ENCODE measurements around the gene KCTD12. TPM values are rescaled to one million over a fixed set of nuclear protein-coding genes. Genes with fewer than 3 reads are reported as not detected.
A peak's percentile ranks its signal among the peaks of the same experiment; 100 is the strongest.

Gene KCTD12
- polyA plus RNA-seq, 2 donors, result 4.1 to 6.6 TPM

DNA sequence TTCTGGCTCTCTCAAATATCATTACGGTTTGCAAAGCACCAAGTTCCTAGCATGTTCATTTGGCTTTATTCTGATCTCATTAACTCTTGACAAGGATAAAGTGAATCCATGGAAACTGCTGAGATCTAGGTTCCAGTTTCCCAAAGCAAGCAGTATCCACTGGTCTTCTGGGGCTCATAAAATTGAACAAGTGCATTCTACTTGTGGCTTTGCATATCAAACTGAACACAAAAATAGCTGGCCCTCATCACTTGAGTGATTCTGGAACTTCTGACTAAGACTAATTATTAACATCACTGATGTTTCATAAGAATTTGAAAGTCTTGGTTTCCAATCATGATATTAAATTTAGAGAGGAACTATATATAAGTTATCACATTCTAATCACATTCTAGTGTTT, 6.3 kb upstream of the KCTD12 start:
- no peaks in the 10 kb centered on the region for H3K27me3 ChIP-seq (ENCODE audit: control insufficient read depth in 1 of 2, insufficient read depth in 2 of 2, low read length in 2 of 2)
- H3K4me1 ChIP-seq (ENCODE audit: control insufficient read depth in 2 of 2, insufficient read depth in 2 of 2, low read length in 1 of 2), result no peaks in the 10 kb centered on the region
- H3K9me3 ChIP-seq (ENCODE audit: control insufficient read depth in 2 of 2, insufficient read depth in 1 of 2, low read depth in 1 of 2, low read length in 1 of 2), result no peaks in the 10 kb centered on the region
- no peaks in the 10 kb centered on the region for H3K36me3 ChIP-seq (ENCODE audit: control insufficient read depth in 2 of 2, insufficient read depth in 2 of 2, low read length in 1 of 2)
- no peak overlapping the region for H3K4me3 ChIP-seq (ENCODE audit: low read depth in 1 of 2, low read length in 2 of 2)
- no peak overlapping the region for H3K27ac ChIP-seq (ENCODE audit: low read depth in 2 of 2, low read length in 1 of 2)
- WGBS, 2 donors, result 69 to 83% methylated on average over 1 of the region's 1 CpG

DNA sequence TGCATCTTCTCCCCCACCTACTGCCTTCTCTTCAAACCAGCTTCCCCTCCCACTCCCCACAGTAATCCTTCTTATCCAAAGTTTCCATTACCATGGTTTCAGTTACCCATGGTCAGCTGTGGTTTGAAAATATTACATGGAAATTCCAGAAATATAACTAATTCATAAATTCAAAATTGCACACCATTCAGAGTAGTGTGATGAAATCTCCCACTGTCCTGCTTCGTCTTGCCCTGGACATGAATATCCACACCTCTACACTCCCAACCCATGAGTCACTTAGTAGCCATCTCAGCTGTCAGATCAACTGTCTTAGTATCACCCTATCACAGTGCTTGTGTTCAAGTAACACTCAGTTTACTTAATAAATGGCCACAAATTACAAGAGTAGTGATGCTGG, 3.8 kb upstream of the KCTD12 start:
- H3K27me3 ChIP-seq (ENCODE audit: control insufficient read depth in 1 of 2, insufficient read depth in 2 of 2, low read length in 2 of 2), result no peaks in the 10 kb centered on the region
- H3K4me3 ChIP-seq (ENCODE audit: low read depth in 1 of 2, low read length in 2 of 2), result no peak overlapping the region
- WGBS, 2 donors, result 69 to 79% methylated on average over 1 of the region's 1 CpG
- H3K9me3 ChIP-seq (ENCODE audit: control insufficient read depth in 2 of 2, insufficient read depth in 1 of 2, low read depth in 1 of 2, low read length in 1 of 2), result no peaks in the 10 kb centered on the region
- no peak overlapping the region for H3K27ac ChIP-seq (ENCODE audit: low read depth in 2 of 2, low read length in 1 of 2)
- H3K4me1 ChIP-seq (ENCODE audit: control insufficient read depth in 2 of 2, insufficient read depth in 2 of 2, low read length in 1 of 2), result no peaks in the 10 kb centered on the region
- no peaks in the 10 kb centered on the region for H3K36me3 ChIP-seq (ENCODE audit: control insufficient read depth in 2 of 2, insufficient read depth in 2 of 2, low read length in 1 of 2)

GRCh38 chr13:76889254-76889653, 3.0 kb upstream of the KCTD12 start:
- H3K27ac ChIP-seq (ENCODE audit: low read depth in 2 of 2, low read length in 1 of 2), result no peak overlapping the region
- no peaks in the 10 kb centered on the region for H3K36me3 ChIP-seq (ENCODE audit: control insufficient read depth in 2 of 2, insufficient read depth in 2 of 2, low read length in 1 of 2)
- H3K9me3 ChIP-seq (ENCODE audit: control insufficient read depth in 2 of 2, insufficient read depth in 1 of 2, low read depth in 1 of 2, low read length in 1 of 2), result no peaks in the 10 kb centered on the region
- 89 to 90% methylated on average over 1 of the region's 1 CpG for WGBS, 2 donors
- H3K27me3 ChIP-seq (ENCODE audit: control insufficient read depth in 1 of 2, insufficient read depth in 2 of 2, low read length in 2 of 2), result no peaks in the 10 kb centered on the region
- H3K4me3 ChIP-seq (ENCODE audit: low read depth in 1 of 2, low read length in 2 of 2), result no peak overlapping the region
- H3K4me1 ChIP-seq (ENCODE audit: control insufficient read depth in 2 of 2, insufficient read depth in 2 of 2, low read length in 1 of 2), result no peaks in the 10 kb centered on the region

- WGBS, 2 donors, result 77 to 90% methylated on average over 1 of the region's 1 CpG
- Histone ChIP-seq H3K27ac (ENCODE audit: low read depth in 2 of 2, low read length in 1 of 2) (no peak overlapping the region), H3K27me3 (ENCODE audit: control insufficient read depth in 1 of 2, insufficient read depth in 2 of 2, low read length in 2 of 2) (no peaks in the 10 kb centered on the region), H3K4me1 (ENCODE audit: control insufficient read depth in 2 of 2, insufficient read depth in 2 of 2, low read length in 1 of 2) (no peaks in the 10 kb centered on the region), H3K4me3 (ENCODE audit: low read depth in 1 of 2, low read length in 2 of 2) (no peak overlapping the region), H3K9me3 (ENCODE audit: control insufficient read depth in 2 of 2, insufficient read depth in 1 of 2, low read depth in 1 of 2, low read length in 1 of 2) (no peaks in the 10 kb centered on the region), H3K36me3 (ENCODE audit: control insufficient read depth in 2 of 2, insufficient read depth in 2 of 2, low read length in 1 of 2) (no peaks in the 10 kb centered on the region)
These were observed 2.2 kb upstream of the KCTD12 start for GRCh38 chr13:76888421-76888820.

GRCh38 chr13:76887076-76887563, 915 bp upstream of the KCTD12 start:
- H3K4me1 ChIP-seq (ENCODE audit: control insufficient read depth in 2 of 2, insufficient read depth in 2 of 2, low read length in 1 of 2), result no peaks in the 10 kb centered on the region
- peak overlapping the region; percentile 42 to 83 for H3K27ac ChIP-seq (ENCODE audit: low read depth in 2 of 2, low read length in 1 of 2)
- no peaks in the 10 kb centered on the region for H3K36me3 ChIP-seq (ENCODE audit: control insufficient read depth in 2 of 2, insufficient read depth in 2 of 2, low read length in 1 of 2)
- no peaks in the 10 kb centered on the region for H3K27me3 ChIP-seq (ENCODE audit: control insufficient read depth in 1 of 2, insufficient read depth in 2 of 2, low read length in 2 of 2)
- H3K9me3 ChIP-seq (ENCODE audit: control insufficient read depth in 2 of 2, insufficient read depth in 1 of 2, low read depth in 1 of 2, low read length in 1 of 2), result no peaks in the 10 kb centered on the region
- 15 to 19% methylated on average over 20 of the region's 20 CpGs for WGBS, 2 donors
- peak overlapping the region in 1 of 2 donors; percentile 72 for H3K4me3 ChIP-seq (ENCODE audit: low read depth in 1 of 2, low read length in 2 of 2)

- WGBS, 2 donors, result 0 to 1% methylated on average over 36 to 37 of the region's 37 CpGs
- Histone ChIP-seq H3K36me3 (ENCODE audit: control insufficient read depth in 2 of 2, insufficient read depth in 2 of 2, low read length in 1 of 2) (no peaks in the 10 kb centered on the region), H3K27ac (ENCODE audit: low read depth in 2 of 2, low read length in 1 of 2) (peak overlapping the region; percentile 83 to 88), H3K4me1 (ENCODE audit: control insufficient read depth in 2 of 2, insufficient read depth in 2 of 2, low read length in 1 of 2) (no peaks in the 10 kb centered on the region), H3K27me3 (ENCODE audit: control insufficient read depth in 1 of 2, insufficient read depth in 2 of 2, low read length in 2 of 2) (no peaks in the 10 kb centered on the region), H3K4me3 (ENCODE audit: low read depth in 1 of 2, low read length in 2 of 2) (peak overlapping the region; percentile 69 to 72), H3K9me3 (ENCODE audit: control insufficient read depth in 2 of 2, insufficient read depth in 1 of 2, low read depth in 1 of 2, low read length in 1 of 2) (no peaks in the 10 kb centered on the region)
These were observed 257 bp downstream of the KCTD12 start for GRCh38 chr13:76886005-76886291.

- peak overlapping the region; percentile 69 to 72 for H3K4me3 ChIP-seq (ENCODE audit: low read depth in 1 of 2, low read length in 2 of 2)
- WGBS, 2 donors, result 1 to 2% methylated on average over 84 to 94 of the region's 94 CpGs
- H3K36me3 ChIP-seq (ENCODE audit: control insufficient read depth in 2 of 2, insufficient read depth in 2 of 2, low read length in 1 of 2), result no peaks in the 10 kb centered on the region
- no peaks in the 10 kb centered on the region for H3K27me3 ChIP-seq (ENCODE audit: control insufficient read depth in 1 of 2, insufficient read depth in 2 of 2, low read length in 2 of 2)
- H3K9me3 ChIP-seq (ENCODE audit: control insufficient read depth in 2 of 2, insufficient read depth in 1 of 2, low read depth in 1 of 2, low read length in 1 of 2), result no peaks in the 10 kb centered on the region
- H3K27ac ChIP-seq (ENCODE audit: low read depth in 2 of 2, low read length in 1 of 2), result peak overlapping the region; percentile 83 to 88
- H3K4me1 ChIP-seq (ENCODE audit: control insufficient read depth in 2 of 2, insufficient read depth in 2 of 2, low read length in 1 of 2), result no peaks in the 10 kb centered on the region
These were observed 801 bp downstream of the KCTD12 start for GRCh38 chr13:76885203-76886004.

GRCh38 chr13:76884907-76885202, 1.4 kb downstream of the KCTD12 start:
- no peaks in the 10 kb centered on the region for H3K9me3 ChIP-seq (ENCODE audit: control insufficient read depth in 2 of 2, insufficient read depth in 1 of 2, low read depth in 1 of 2, low read length in 1 of 2)
- H3K36me3 ChIP-seq (ENCODE audit: control insufficient read depth in 2 of 2, insufficient read depth in 2 of 2, low read length in 1 of 2), result no peaks in the 10 kb centered on the region
- H3K4me1 ChIP-seq (ENCODE audit: control insufficient read depth in 2 of 2, insufficient read depth in 2 of 2, low read length in 1 of 2), result no peaks in the 10 kb centered on the region
- no peaks in the 10 kb centered on the region for H3K27me3 ChIP-seq (ENCODE audit: control insufficient read depth in 1 of 2, insufficient read depth in 2 of 2, low read length in 2 of 2)
- peak overlapping the region; percentile 83 to 88 for H3K27ac ChIP-seq (ENCODE audit: low read depth in 2 of 2, low read length in 1 of 2)
- 5 to 6% methylated on average over 9 of the region's 9 CpGs for WGBS, 2 donors
- peak overlapping the region; percentile 69 to 72 for H3K4me3 ChIP-seq (ENCODE audit: low read depth in 1 of 2, low read length in 2 of 2)

DNA sequence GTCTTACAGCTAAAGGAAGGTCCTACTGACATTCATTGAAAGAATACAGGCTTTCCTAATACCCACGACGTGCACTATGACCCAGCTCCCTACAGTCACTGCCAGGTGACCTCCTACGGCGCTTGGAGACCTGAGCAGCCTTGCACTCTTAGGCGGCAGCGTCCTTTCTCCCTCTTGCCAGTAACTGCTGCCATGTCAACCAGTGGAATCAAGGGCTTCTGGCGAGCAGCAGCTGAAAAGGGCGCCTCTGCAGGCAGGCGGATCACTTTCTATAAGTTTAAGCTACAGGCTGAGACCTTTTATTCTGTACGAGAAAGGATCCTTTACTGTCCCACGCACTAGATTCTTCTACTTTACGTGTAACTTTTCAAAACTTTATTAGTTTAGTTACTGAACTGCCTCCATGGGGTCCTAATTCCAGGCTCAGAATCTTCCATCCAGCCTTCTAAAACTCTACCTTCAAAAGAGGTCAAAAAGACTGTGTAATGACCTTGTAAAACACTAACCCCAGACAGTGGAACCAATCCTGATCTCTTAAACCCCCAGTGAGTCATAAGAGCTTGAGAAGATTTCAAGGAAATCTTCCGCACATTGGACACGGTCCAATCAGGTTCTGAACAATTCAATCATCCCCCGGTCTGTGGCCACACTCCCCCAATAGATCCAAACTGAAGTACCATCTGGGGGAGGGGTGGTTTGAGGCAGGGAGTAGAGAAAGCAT, 1.9 kb downstream of the KCTD12 start:
- no peaks in the 10 kb centered on the region for H3K27me3 ChIP-seq (ENCODE audit: control insufficient read depth in 1 of 2, insufficient read depth in 2 of 2, low read length in 2 of 2)
- no peaks in the 10 kb centered on the region for H3K9me3 ChIP-seq (ENCODE audit: control insufficient read depth in 2 of 2, insufficient read depth in 1 of 2, low read depth in 1 of 2, low read length in 1 of 2)
- H3K4me1 ChIP-seq (ENCODE audit: control insufficient read depth in 2 of 2, insufficient read depth in 2 of 2, low read length in 1 of 2), result no peaks in the 10 kb centered on the region
- H3K36me3 ChIP-seq (ENCODE audit: control insufficient read depth in 2 of 2, insufficient read depth in 2 of 2, low read length in 1 of 2), result no peaks in the 10 kb centered on the region
- peak overlapping the region; percentile 83 to 88 for H3K27ac ChIP-seq (ENCODE audit: low read depth in 2 of 2, low read length in 1 of 2)
- peak overlapping the region; percentile 69 to 72 for H3K4me3 ChIP-seq (ENCODE audit: low read depth in 1 of 2, low read length in 2 of 2)
- 15 to 26% methylated on average over 15 of the region's 15 CpGs for WGBS, 2 donors

DNA sequence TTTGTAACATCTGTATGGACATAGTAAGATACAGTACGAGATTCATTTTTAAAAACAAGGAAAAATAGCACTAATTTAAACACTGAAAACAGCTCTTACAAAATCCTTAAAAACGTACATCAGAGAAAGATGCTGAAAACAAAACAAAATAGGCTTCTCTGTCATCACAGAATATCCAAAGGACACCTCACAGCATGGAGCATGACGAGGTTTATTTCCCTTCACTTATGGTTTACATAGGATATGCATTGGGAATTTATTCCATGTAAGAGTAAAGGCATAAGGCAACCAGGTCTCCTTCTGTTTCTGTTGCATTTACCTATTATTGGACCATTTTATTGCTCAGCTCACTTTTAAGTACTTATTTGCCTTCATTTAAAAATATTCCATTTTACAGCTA, 3.0 kb downstream of the KCTD12 start:
- no peaks in the 10 kb centered on the region for H3K4me1 ChIP-seq (ENCODE audit: control insufficient read depth in 2 of 2, insufficient read depth in 2 of 2, low read length in 1 of 2)
- no peaks in the 10 kb centered on the region for H3K27me3 ChIP-seq (ENCODE audit: control insufficient read depth in 1 of 2, insufficient read depth in 2 of 2, low read length in 2 of 2)
- H3K9me3 ChIP-seq (ENCODE audit: control insufficient read depth in 2 of 2, insufficient read depth in 1 of 2, low read depth in 1 of 2, low read length in 1 of 2), result no peaks in the 10 kb centered on the region
- no peaks in the 10 kb centered on the region for H3K36me3 ChIP-seq (ENCODE audit: control insufficient read depth in 2 of 2, insufficient read depth in 2 of 2, low read length in 1 of 2)
- H3K27ac ChIP-seq (ENCODE audit: low read depth in 2 of 2, low read length in 1 of 2), result no peak overlapping the region
- 58 to 69% methylated on average over 3 of the region's 3 CpGs for whole genome bisulfite sequencing, 2 donors
- peak overlapping the region in 1 of 2 donors; percentile 72 for H3K4me3 ChIP-seq (ENCODE audit: low read depth in 1 of 2, low read length in 2 of 2)
